Measurements from ENCODE around the gene ACTN3. TPM values are rescaled to one million over a fixed set of nuclear protein-coding genes. Genes with fewer than 3 reads are reported as not detected.

ACTN3 gene
- polyA plus RNA-seq, 2 of the 4 experiments (the other 2 are of a cell fraction): not detected

DNA sequence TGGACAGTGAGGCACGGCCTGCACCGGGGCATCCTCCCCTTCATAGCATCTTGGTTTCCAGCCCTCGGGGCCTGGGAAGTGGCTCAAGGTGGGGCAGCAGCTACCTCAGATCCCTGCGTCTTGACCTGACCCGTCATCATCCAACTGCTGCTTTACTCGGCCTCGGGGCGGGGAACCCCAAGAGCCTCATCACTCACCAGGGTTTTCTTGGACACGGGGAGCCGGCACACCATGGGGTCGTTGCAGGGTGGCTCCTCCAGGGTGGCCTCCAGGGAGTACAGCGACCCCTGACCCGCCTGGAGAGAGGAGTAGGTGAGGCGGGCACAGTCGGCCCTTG is 21.1 kb downstream of the ACTN3 start:
- ChIA-PET CTCF (interaction anchor here (0.9 to 2.5 kb wide), 7 partner anchors 10 to 137 kb away, joined by 3 to 16 read pairs (median 4); partner anchors contain the start of genes CCDC87, CCS, RBM14 and RBM4B), POLR2A (interaction anchor here (1.8 to 2.2 kb wide), 3 partner anchors 22 to 71 kb away, joined by 5 to 10 read pairs (median 9); partner anchors contain the start of genes RBM14, RBM4 and ZDHHC24)
- no peak for FAIRE-seq
- no peak for DNase-seq (ENCODE audit: low read depth in 1 of 2, low spot score in 1 of 2)
- TF ChIP-seq, protein P1, sequence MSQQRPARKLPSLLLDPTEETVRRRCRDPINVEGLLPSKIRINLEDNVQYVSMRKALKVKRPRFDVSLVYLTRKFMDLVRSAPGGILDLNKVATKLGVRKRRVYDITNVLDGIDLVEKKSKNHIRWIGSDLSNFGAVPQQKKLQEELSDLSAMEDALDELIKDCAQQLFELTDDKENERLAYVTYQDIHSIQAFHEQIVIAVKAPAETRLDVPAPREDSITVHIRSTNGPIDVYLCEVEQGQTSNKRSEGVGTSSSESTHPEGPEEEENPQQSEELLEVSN (IDR thresholded peaks at IDR 0.05; ENCODE audit: borderline replicate concordance, low read depth): no peak
- TF ChIP-seq MAZ (IDR thresholded peaks at IDR 0.05; ENCODE audit: borderline replicate concordance, low read depth, low read length) (no peak), POLR2AphosphoS2 (conservative IDR thresholded peaks at IDR 0.05; ENCODE audit: low read length) (no peak), SREBF2 (IDR thresholded peaks at IDR 0.05) (no peak), CHD4 (IDR thresholded peaks at IDR 0.05; ENCODE audit: borderline replicate concordance) (no peak), NR3C1 (IDR thresholded peaks at IDR 0.05) (no peak), RNF2 (IDR thresholded peaks at IDR 0.05; ENCODE audit: borderline replicate concordance, low read depth) (no peak), FOSL2 (IDR thresholded peaks at IDR 0.05) (no peak), FOSL2 (CRISPR knock-in tag; IDR thresholded peaks at IDR 0.05) (no peak), HDAC2 (IDR thresholded peaks at IDR 0.05) (no peak), ZSCAN20 (CRISPR knock-in tag; IDR thresholded peaks at IDR 0.05) (no peak), JUN (IDR thresholded peaks at IDR 0.05) (no peak), TP53 (CRISPR knock-in tag; IDR thresholded peaks at IDR 0.05) (no peak), ZFP36 (IDR thresholded peaks at IDR 0.05; ENCODE audit: borderline replicate concordance, partially characterized antibody) (no peak), JUNB (IDR thresholded peaks at IDR 0.05) (no peak), ESRRA (IDR thresholded peaks at IDR 0.05; ENCODE audit: borderline replicate concordance, low read length) (no peak), POLR2A (IDR thresholded peaks at IDR 0.05; ENCODE audit: low read length) (no peak), ZC3H11A (IDR thresholded peaks at IDR 0.05) (no peak), RFX5 (IDR thresholded peaks at IDR 0.05) (no peak)
- TF ChIP-seq, protein P2, sequence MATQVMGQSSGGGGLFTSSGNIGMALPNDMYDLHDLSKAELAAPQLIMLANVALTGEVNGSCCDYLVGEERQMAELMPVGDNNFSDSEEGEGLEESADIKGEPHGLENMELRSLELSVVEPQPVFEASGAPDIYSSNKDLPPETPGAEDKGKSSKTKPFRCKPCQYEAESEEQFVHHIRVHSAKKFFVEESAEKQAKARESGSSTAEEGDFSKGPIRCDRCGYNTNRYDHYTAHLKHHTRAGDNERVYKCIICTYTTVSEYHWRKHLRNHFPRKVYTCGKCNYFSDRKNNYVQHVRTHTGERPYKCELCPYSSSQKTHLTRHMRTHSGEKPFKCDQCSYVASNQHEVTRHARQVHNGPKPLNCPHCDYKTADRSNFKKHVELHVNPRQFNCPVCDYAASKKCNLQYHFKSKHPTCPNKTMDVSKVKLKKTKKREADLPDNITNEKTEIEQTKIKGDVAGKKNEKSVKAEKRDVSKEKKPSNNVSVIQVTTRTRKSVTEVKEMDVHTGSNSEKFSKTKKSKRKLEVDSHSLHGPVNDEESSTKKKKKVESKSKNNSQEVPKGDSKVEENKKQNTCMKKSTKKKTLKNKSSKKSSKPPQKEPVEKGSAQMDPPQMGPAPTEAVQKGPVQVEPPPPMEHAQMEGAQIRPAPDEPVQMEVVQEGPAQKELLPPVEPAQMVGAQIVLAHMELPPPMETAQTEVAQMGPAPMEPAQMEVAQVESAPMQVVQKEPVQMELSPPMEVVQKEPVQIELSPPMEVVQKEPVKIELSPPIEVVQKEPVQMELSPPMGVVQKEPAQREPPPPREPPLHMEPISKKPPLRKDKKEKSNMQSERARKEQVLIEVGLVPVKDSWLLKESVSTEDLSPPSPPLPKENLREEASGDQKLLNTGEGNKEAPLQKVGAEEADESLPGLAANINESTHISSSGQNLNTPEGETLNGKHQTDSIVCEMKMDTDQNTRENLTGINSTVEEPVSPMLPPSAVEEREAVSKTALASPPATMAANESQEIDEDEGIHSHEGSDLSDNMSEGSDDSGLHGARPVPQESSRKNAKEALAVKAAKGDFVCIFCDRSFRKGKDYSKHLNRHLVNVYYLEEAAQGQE (IDR thresholded peaks at IDR 0.05): no peak
- TF ChIP-seq, protein P3, sequence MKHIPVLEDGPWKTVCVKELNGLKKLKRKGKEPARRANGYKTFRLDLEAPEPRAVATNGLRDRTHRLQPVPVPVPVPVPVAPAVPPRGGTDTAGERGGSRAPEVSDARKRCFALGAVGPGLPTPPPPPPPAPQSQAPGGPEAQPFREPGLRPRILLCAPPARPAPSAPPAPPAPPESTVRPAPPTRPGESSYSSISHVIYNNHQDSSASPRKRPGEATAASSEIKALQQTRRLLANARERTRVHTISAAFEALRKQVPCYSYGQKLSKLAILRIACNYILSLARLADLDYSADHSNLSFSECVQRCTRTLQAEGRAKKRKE (CRISPR knock-in tag; IDR thresholded peaks at IDR 0.05; ENCODE audit: low read depth): no peak
- peak in 1 of 2 experiments; percentile 8; a peak in 1 of 6 replicates for ATAC-seq
- WGBS (ENCODE audit: missing lambda C conversion rate): 87% methylated on average over 15 of the region's 15 CpGs
- Histone ChIP-seq H3K4me3 (peak overlapping the region; percentile 68), H3K4me1 (peaks cover 5% of the 10 kb centered on the region; the same call in 1 of the 3 replicates), H3K9me3 (no peaks in the 10 kb centered on the region), H3K27ac (peak overlapping the region; percentile 80 to 87; a peak in 5 of 6 replicates), H3K4me2 (peak overlapping the region; percentile 99)

DNA sequence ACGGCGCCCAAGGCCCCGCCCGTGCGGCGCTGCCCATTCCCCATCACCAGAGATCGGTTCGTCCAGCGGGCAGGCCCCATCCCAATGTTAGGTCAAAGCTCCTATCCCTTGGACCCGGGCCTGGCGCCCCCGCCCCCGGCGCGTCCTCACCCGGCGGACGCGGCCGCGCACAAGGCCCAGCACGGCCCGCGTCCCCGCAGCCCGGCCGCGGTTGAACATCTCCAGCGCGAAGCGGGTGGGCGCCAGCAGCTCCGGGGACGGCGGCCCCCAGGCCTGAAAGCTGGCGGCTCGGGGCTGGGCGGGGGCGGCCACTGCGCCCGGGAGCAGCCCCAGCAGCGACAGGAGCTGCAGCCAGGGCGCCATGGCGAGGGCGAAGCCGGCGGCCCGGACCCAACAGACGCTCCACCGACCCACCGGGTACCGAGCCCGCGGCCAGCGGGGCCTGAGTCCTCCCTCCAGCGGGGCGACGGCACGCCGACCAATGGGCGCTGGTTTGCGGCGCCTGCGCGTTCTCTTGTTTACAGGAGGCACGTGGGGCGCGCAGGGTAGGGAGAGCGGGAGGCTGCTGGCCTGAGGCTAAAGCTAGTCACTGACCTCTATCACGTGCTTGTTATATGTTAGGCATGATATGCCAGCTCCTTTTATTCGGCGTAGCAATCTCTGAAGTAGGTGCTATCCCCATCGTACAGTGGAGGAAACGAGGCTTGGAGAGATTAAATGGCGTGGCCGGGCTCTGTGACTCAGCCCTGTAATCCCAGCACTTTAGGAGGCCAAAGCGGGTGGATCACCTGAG is 21.6 kb downstream of the ACTN3 start, which contains the start of gene CTSF:
Gene CTSF, minus strand, starts transcription at position 483 of the 793 bp plus-strand sequence. Its CDS starts 120 bp downstream, at position 363.
- Histone ChIP-seq H3K4me3 (peak within 1 kb of the TSS; percentile 68), H3K4me2 (peak within 1 kb of the TSS; percentile 99), H3K4me1 (peaks cover 5% of the 10 kb centered on the region; the same call in 1 of the 3 replicates), H3K27ac (peak within 1 kb of the TSS; percentile 80 to 87), H3K9me3 (no peaks in the 10 kb centered on the region)
- DNase-seq (ENCODE audit: low read depth in 1 of 2, low spot score in 1 of 2) (peak; percentile 83 to 97), ATAC-seq (peak; percentile 92 to 95), FAIRE-seq (peak; percentile 23)
- ChIA-PET POLR2A (interaction anchor here (0.9 to 2.2 kb wide), 5 partner anchors 8 to 89 kb away, joined by 3 to 10 read pairs (median 5); partner anchors contain the start of genes RBM14, RBM4 and ZDHHC24), CTCF (interaction anchor here (0.9 to 3.1 kb wide), 10 partner anchors 10 to 137 kb away, joined by 3 to 16 read pairs (median 4); partner anchors contain the start of genes CCDC87, CCS, RBM14 and RBM4)
- 29% methylated on average over 20 of the region's 77 CpGs for WGBS (ENCODE audit: missing lambda C conversion rate)
- no peak for TF ChIP-seq HOXA7 (CRISPR knock-in tag; IDR thresholded peaks at IDR 0.05)
- TF ChIP-seq SREBF2 (IDR thresholded peaks at IDR 0.05): no peak
- no peak for TF ChIP-seq NFE2L2 (conservative IDR thresholded peaks at IDR 0.05; ENCODE audit: low read length)
- TF ChIP-seq, protein P3 (CRISPR knock-in tag; IDR thresholded peaks at IDR 0.05; ENCODE audit: low read depth): peak; percentile 79; the same call in 1 of the 2 replicates
- TF ChIP-seq RARB (CRISPR knock-in tag; IDR thresholded peaks at IDR 0.05): no peak
- no peak for TF ChIP-seq RFX5 (IDR thresholded peaks at IDR 0.05)
- no peak for TF ChIP-seq CBX8 (IDR thresholded peaks at IDR 0.05)
- TF ChIP-seq ZNF302 (CRISPR knock-in tag; IDR thresholded peaks at IDR 0.05): 0 out of 2 replicates have a peak, but pooled peaks have one; percentile 62
- TF ChIP-seq, protein P4, sequence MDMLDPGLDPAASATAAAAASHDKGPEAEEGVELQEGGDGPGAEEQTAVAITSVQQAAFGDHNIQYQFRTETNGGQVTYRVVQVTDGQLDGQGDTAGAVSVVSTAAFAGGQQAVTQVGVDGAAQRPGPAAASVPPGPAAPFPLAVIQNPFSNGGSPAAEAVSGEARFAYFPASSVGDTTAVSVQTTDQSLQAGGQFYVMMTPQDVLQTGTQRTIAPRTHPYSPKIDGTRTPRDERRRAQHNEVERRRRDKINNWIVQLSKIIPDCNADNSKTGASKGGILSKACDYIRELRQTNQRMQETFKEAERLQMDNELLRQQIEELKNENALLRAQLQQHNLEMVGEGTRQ (IDR thresholded peaks at IDR 0.05): peak; percentile 92
- TF ChIP-seq, protein P5, sequence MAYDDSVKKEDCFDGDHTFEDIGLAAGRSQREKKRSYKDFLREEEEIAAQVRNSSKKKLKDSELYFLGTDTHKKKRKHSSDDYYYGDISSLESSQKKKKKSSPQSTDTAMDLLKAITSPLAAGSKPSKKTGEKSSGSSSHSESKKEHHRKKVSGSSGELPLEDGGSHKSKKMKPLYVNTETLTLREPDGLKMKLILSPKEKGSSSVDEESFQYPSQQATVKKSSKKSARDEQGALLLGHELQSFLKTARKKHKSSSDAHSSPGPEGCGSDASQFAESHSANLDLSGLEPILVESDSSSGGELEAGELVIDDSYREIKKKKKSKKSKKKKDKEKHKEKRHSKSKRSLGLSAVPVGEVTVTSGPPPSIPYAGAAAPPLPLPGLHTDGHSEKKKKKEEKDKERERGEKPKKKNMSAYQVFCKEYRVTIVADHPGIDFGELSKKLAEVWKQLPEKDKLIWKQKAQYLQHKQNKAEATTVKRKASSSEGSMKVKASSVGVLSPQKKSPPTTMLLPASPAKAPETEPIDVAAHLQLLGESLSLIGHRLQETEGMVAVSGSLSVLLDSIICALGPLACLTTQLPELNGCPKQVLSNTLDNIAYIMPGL (CRISPR knock-in tag; IDR thresholded peaks at IDR 0.05; ENCODE audit: borderline replicate concordance): no peak

All from A549 (cell line).